Right renal pelvis (tissue), 4 donors: ENCODE data around the gene H3-3A. TPM values are rescaled to one million over a fixed set of nuclear protein-coding genes. Genes with fewer than 3 reads are reported as not detected.

Experiments
- DNase-seq, 4 donors: peaks; one replicate each; pipeline ENCODE4 v3.0.0-alpha.2; 2013; ENCODE audit warnings: low read depth in 4 of 4, low spot score in 3 of 4, missing footprints in 1 of 4
- polyA plus RNA-seq, 4 donors: library from polyadenylated mRNA; unstranded; fragments of 120-200 nt; gene quantifications; one replicate each; pipeline ENCODE4 v1.2.1, GENCODE V29; 2013; ENCODE audit not compliant: insufficient read length in 4 of 4

Gene H3-3A
- polyA plus RNA-seq, 4 donors: 1,338 to 1,630 (median 1,584) TPM

GRCh38 chr1:226052061-226052460 is 10.5 kb upstream of the H3-3A start:
- DNase-seq: no peak

DNA sequence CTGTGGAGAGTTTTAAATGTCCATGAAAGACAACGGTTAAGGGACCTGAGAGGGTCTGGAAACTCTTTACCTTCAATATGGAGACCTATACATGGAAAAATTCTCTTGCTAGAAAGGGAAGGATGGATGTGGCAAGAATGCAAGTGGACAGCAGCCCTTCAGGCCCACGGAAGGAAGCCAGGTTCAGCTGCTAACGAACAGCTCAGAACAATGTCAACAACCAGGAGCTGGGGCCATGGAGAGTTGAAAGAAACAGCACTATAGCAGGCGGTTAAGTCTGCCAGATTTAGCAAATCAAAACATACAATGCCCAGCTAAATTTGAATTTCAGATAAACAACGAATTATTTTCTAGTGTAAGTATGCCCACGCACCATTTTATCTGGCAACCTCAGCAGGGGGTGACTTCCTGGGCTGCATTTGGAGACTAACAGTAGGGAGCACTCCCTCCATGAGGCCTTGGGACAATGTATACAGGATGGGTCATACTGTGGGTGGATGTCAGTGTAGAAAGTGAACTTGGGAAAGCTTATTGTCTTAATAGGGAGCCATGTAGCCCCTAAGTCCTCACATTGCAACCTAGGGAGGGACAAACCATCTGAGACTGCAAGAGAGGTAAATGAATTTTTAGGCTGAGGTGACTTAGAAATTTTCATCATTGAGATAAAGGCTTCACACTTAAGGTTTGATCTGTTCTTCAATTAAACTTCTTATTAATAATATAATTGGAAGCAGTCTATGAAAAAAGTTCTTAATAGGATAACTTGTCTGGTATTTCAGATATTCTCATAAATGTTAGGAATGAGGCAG is 7.8 kb upstream of the H3-3A start:
- DNase-seq: no peak

- no peak for DNase-seq
Observed at GRCh38 chr1:226059709-226060108, 2.8 kb upstream of the H3-3A start.

DNA sequence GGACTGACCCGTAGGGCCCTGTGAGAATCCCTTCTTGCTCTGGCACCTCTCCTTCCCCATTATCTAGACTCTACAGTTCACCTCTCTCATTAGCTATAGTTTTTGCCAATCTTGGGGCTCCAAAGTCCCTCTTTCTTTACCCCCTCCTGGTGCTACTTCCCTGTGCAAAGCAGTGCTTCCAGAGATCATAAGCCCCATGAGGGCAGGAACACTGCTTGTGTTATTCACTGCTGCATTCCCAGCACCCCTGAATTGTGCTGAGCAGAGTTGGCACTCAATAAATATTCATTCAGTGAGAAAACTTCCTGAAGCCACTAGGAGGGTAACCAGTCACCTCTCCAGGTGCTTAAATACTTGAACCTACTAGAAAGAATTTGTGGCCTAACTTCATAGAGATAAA is 2.1 kb upstream of the H3-3A start:
- DNase-seq: no peak

DNA sequence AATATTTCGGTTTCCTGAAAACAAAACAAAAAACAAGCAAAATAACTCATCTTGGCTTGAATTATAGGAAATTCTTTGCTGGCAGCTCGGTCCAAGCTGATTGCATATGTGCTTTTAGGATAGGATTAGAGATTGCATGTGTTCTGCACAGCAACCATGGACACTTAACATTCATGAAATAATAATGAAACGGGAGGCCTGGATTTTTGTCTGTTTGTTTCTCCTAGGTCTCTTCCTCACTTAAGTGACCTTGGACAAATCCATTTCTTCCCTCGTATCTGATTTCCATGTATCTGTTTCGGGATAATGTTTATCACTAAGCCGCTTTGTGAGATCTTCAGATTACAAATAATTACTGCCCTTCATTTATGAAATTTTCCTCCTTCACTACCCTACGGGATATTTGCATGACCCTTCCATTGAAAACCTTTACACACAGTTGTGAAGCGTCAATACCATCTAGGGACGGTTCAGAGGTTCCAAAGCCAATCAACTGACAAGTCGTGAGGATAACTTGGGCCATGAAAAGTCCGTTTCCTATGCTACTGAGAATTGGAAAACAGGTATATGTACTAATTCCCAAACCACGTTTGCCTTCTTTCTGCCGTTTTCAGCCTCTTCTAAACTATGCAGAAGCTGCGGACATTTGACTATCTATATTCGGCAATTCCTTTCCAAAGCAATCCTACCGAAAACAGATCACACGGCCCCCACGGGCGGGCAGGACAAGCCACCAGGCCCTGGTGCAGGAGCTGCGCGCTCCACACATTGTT is 1.3 kb upstream of the H3-3A start:
- DNase-seq: peak in 1 of 4 donors; percentile 33

DNA sequence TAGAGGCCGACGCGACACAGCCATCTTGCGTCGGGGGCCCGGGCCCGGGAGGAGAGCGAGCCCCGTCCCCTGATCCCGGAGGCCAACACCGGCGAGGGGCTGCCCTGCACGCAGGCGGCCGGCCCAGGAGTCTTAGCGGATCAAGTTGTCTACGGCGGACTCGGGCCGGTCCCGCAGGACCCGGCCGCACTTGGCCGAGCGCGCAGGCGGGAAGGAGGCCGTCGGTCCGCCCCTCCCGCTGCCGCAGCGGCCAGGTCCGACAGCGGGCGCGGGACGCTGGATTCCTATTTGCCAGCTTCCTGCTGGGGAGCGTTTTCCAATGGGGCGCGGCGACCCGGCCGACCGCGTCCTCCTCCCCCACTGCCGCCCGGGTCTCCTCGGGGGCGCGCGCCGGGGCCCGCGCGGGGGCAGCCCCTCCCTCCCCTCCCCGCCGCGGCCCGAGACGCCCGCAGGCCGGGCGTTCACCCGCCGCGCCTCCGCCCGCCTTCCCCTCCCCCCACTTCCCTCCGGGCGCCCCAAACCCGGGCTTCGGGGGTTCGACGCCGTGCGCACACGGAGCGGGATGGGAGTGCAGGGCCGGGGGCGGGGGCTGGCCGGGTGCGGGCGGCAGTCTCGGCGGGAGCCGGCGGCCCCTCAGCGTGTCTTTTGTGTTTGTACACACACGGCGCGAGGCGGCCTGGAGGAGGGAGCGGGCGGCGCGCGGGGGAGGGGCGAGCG is 517 bp upstream of the H3-3A start:
- peak in 3 of 4 donors; percentile 67 to 78 (median 71) for DNase-seq

DNA sequence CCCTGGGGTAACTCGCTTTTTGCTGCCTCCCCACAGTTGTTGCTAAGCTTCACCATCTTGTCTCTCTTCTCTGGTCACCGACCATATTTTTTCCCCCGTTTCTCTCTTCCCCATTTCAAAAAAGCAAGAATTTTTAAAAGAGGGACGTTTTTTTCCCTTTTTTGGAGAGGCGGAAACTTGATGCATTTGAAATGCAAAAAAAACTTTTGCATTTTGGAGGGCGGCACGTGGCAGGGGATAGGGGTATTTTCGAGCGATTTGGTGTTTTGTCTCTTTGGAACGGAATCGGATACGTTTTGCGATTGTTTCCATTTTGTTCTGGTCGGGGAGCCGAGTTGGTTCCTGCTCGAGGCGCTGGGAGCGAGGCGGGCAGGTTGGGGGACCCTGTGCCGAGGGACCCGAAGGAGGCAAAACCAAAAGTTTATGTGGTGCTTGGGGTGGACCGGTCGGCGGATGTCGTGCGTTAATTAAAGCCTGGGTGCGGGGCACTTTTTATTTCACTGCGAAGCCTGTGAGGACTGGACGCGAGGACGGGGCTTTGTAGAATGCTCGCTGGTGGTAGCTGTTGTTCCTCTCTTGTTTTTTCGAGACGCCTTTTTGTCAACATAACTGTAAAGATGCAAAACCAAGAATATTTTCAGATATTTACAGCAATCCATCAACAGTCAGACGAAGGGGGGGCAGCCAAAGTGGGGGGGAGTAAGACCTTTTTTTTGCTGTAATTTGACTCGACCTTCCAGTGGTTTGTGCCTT is 884 bp downstream of the H3-3A start:
- peak in 2 of 4 donors; percentile 49 for DNase-seq

GRCh38 chr1:226063977-226064815 is 1.7 kb downstream of the H3-3A start:
- DNase-seq: peak in 1 of 4 donors; percentile 19

DNA sequence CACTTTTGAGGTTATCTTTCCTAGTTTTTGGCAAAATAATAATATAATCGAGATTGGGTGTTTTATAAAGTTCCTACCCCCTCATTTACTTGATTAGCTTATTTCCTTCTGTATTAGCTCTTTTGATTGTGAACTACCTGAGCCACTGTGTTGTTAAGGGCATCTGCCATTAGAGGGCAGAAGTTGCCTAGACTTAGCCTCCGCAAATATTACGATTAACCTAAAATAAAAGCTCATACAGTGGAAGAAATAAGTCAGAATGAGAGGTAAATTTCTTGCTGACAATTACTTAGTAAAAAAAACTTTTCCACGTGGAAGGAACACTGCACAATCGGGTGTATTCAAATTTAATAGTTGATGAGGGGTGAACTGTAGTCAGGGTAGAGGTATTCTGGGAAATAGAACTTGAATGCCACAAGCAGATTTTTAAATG is 2.3 kb downstream of the H3-3A start:
- peak in 1 of 4 donors; percentile 45 for DNase-seq

- no peak for DNase-seq
Observed at GRCh38 chr1:226066415-226067078, 4.0 kb downstream of the H3-3A start.

- no peak for DNase-seq
Observed at GRCh38 chr1:226069811-226070489, 7.4 kb downstream of the H3-3A start.

DNA sequence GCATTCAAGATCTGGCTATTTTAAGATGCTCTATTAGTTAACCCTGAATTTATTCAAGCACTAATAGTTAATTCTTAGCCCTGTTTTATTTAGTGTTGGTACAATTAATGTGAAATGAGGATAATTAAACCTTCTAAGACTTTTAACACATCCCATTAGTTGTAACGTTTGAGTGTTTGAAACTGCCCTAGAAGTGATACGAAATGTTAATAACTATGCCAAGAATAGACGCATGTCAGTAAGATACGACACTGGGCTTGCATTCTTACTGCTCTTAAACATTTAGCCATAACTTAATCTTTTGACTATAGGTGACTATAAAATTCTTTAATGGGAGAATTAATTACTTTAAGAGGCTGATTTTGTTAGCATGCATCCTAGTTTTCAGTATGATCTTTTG is 9.8 kb downstream of the H3-3A start:
- DNase-seq: no peak

- no peak for DNase-seq
Observed at GRCh38 chr1:226073184-226073950, 10.9 kb downstream of the H3-3A start.

GRCh38 chr1:226074046-226074445 is 11.5 kb downstream of the H3-3A start:
- no peak for DNase-seq

DNA sequence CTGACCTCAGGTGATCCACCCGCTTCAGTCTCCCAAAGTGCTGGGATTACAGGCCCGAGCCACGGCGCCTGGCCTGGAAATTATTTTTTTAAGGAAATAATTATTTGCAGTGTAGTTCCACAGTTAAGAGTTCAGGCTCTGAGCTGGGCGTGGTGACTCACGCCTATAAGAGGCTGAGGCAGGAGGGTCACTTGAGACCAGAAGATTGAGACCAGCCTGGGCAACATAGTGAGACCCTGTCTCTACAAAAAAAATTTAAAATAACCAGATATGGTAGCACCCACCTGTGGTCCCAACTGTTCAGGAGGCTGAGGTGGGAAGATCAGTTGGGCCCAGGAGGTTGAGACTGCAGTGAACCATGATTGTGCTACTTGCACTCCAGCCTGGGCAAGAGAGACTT is 13.9 kb downstream of the H3-3A start:
- no peak for DNase-seq

DNA sequence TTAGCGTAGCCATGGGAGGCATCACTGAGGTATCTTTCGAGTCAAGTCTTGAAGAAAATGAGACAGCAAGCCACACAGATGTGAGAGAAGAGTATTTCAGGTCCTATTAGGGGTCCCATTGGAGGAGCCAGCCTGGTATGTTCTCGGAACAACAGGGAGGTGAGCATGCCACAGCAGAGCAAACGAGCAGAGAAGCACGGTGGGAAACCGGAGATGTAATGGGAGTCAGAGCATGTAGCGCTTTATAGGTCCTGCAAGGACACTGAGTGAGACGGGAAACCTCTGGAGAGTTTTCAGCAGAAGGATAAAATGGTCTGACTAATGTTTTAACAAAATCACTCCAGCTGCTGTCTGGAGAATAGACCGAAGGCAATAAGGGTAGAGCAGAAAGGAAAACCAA is 15.9 kb downstream of the H3-3A start:
- no peak for DNase-seq

DNA sequence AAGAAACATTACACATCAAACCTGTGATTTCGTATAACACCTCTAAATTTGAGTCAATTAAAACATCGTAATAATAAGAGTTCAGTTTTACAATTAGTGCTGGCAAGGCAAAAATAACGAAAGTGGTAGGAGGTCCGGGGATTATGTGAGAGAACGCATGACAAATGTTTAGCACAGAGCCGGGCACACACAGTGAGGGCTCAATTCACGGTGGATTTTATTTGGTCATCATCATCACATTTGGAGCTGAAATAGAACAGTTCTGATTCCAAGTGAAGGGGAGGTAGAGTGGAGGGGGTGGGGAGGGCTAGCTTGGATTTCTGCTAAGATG is 20.0 kb downstream of the H3-3A start:
- DNase-seq: no peak

GRCh38 chr1:226082959-226083301 is 20.4 kb downstream of the H3-3A start:
- no peak for DNase-seq
